GM19467 (cell line): Measurements from ENCODE around the gene SLC26A2.

Experiments used
- ATAC-seq: cut with Tn5 transposase; IDR thresholded peaks from one replicate; pipeline ENCODE4 v1.9.1; 2021; ENCODE audit warnings: mild to moderate bottlenecking, moderate library complexity; ENCODE audit not compliant: unreplicated experiment

The SLC26A2 gene

GRCh38 chr5:149961186-149961685, 678 bp downstream of the SLC26A2 start:
- ATAC-seq: no peak

DNA sequence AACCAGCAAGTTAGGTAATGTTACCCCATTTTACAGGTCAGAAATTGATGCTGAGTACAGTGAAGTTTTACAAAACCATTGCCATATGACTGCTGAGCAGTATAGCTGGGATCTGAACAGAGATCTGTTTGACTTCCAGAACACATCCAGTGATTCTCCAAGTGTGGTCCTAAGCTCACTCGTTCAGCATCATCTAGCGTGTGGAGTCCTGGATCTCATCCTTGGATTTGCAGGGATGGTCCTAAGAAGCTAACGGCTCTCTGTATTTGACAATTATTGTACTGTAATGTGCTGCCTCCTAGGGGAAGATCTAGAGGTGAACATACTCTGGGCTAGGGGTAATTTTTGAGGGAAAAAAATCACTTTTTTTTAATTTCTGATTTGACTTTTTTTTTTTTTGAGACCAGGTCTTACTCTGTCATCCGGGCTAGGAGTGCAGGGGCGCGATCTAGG, 1.4 kb downstream of the SLC26A2 start:
- ATAC-seq: no peak

DNA sequence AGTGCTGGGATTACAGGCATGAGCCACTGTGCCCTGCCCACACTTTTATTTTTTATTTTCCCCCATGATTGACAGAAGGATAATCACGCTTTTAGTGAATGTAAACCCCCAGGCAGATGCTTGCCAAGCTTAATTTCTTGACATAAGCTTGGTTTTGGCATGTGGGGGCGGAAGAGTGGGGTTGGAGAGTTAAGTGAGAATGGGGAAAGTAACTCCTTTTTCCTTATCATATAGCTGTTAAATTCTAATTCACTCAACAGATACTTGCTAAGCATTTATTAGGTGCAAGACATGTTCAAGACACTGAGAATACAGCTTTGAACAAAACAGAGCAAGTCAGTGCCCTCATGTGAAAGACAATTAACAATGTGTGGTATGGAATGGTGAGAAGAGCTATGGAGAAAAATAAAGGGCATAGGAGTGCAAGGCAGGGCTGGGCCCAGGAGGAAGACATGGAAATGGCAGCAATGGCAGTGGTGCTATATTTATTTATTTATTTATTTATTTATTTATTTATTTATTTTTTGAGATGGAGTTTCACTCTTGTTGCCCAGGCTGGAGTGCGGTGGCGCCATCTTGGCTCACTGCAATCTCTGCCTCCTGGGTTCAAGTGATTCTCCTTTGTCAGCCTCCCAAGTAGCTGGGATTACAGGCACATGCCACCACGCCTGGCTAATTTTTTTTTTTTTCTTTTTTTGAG, 2.2 kb downstream of the SLC26A2 start:
- no peak for ATAC-seq

DNA sequence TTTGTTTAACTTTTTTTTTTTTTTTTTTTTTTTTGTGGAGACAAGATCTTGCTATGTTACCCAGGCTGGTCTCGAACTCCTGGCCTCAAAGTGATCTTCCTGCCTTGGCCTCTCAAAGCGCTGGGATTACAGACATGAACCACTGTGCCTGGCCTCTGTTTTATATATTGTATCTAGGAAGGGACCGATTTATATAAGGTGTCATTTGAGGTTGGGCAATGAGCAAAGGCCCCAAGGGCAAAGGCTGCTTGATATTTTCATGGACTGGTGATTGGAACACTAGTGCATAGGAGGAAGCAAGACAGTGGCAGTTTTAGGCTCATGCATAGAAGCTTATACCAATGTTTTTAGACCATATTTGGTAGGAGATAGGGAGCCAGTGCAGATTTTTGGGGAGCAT, 3.2 kb downstream of the SLC26A2 start:
- ATAC-seq: no peak

DNA sequence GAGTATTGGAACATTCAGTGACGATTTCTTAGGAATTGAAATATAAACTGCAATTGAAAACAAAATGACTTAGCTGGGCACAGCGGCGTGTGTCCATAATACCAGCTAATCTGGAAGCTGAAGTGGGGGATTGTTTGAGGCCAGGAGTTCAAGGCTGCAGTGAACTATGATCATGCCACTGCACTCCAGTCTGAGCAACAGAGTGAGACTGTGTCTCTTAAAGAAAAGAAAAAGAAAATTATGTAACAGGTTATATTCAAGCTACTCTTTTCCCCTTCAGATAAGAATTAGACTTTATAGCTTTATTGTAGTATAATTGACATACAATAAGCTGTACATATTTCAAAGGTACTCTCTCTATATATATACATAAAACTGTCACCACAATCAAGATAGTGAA, 6.4 kb downstream of the SLC26A2 start:
- ATAC-seq: no peak

GRCh38 chr5:149969181-149969930, 8.8 kb downstream of the SLC26A2 start:
- ATAC-seq: no peak

GRCh38 chr5:149975409-149975808, 14.9 kb downstream of the SLC26A2 start:
- no peak for ATAC-seq

- no peak for ATAC-seq
These were observed 19.3 kb downstream of the SLC26A2 start for GRCh38 chr5:149979896-149980295.

- ATAC-seq: no peak
These were observed 20.6 kb downstream of the SLC26A2 start for GRCh38 chr5:149981206-149981605.

- no peak for ATAC-seq
These were observed 21.9 kb downstream of the SLC26A2 start for GRCh38 chr5:149982505-149982904.

GRCh38 chr5:149988126-149988525, 27.6 kb downstream of the SLC26A2 start:
- no peak for ATAC-seq

DNA sequence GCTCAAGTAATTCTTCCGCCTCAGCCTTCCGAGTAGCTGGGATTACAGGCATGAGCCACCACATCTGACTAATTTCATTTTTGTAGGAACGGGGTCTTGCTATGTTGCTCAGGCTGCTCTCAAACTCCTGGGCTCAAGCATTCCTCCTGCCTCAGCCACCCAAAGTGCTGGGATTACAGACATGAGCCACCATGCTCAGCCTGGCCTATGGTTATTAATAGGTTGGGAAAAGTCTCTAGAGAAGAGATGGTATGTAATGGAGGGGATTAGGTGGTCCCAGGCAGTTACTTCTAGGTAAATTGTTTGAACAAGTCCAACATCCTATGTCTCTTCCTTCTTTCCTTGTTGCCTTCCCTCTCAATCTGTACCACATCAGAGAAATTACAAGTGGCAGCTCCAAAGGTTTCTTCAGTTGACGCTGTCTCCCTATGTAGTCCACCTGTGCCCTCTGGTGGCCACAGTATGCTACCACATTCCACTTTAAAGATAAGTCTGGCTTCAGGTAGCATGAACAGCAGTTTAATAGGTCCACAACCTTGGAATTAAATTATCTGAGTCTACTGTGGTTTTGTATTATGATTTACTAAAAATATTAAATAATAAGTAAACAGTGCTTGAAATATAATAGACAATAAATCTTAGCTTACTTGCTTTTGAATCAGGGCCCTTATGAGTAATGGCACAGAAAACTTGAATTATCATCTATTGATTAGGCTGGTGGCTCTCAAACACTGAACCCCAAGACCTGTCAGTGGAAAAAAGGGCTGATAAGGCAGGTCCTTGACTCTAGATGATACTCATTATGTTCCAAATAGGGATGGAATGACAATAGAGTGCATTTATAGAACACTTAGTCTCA, 30.2 kb downstream of the SLC26A2 start:
- peak; percentile 56 for ATAC-seq

- ATAC-seq: no peak
These were observed 32.9 kb downstream of the SLC26A2 start for GRCh38 chr5:149993471-149993870.

GRCh38 chr5:149995385-149996204, 35.0 kb downstream of the SLC26A2 start:
- ATAC-seq: no peak

DNA sequence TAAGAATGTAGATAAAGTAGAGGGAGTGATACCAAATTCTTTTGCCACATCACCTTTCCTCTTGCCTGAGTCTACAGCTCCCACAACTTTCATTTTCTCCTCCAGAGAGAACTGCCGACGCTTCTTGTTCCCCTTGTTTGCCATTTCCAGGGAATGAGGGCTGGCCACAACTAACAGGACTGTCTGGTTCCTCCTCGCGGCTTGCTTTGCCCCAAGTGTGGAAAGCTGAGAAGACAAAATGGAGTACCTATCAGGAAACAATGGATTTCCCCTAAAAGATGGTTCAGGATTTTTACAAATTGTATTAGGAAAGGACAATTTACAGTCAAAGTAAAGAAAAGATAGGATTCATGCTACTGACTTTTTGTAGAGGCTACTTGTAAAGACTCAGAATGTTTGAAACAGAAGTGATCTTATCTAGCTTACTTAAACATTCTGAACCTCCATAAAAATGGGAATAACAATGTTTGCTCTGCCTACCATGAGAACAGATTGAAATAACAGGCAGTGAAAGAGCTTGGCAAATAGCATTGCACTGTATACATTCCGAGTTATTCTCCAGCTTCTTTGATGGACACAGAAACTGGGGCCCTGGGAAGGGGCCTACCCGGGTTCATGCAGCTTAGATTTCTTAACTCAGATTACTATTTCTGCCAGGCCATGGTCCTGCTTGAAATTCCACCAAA, 35.8 kb downstream of the SLC26A2 start:
- no peak for ATAC-seq

- ATAC-seq: no peak
These were observed 37.7 kb downstream of the SLC26A2 start for GRCh38 chr5:149998281-149998680.

- no peak for ATAC-seq
These were observed 38.8 kb downstream of the SLC26A2 start for GRCh38 chr5:149999359-149999758.

DNA sequence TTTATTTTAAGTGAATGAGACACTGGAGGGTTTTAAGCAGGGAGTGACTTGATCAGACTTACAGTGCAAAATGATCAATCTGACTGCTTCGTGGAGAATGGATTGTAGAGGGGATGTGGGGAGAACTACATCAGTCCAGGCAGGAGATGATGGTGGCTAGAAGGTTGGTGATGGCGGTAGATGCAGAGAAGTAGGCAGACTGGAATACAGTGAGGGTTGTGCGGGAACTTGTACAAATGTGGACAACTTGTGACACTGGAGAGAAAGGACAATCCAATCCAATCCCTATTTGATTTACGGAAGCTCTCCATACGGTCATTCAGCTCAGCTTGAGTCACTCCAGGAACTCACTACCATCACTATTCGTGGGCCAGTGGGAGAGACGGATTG, 39.3 kb downstream of the SLC26A2 start:
- ATAC-seq: no peak

GRCh38 chr5:150000256-150000989, 39.9 kb downstream of the SLC26A2 start, which contains the start of the genes HMGXB3 and TIGD6:
Gene HMGXB3 (plus strand): TSS chr5:150000739. CDS start chr5:150004853, 4,114 bp downstream.
Gene TIGD6 (minus strand): TSS chr5:150000654. CDS start chr5:149996348, 4,306 bp downstream.
- ATAC-seq: peak; percentile 79
